Activated CD4-positive, alpha-beta T cell treated with anti-CD3 and anti-CD28 coated beads, Interleukin-10, Interleukin-2, amounts not matched to agents 100 ng/mL and 50 ng/mL, durations not matched to agents 16 hours and 8 hours (primary cell): ENCODE data around the gene COX6A1.
A peak's percentile ranks its signal among the peaks of the same experiment; 100 is the strongest.
"Not testable (repeated sequence)": the region's sequence is repeated elsewhere in the genome, so short reads cannot be mapped to it uniquely, and the experiment has no call there.

Experiments
- DNase-seq: peaks from one replicate; pipeline ENCODE4 v3.0.0-alpha.2; 2020

COX6A1 gene

GRCh38 chr12:120428597-120429229 is 9.2 kb upstream of the COX6A1 start:
- DNase-seq, result no peak

- DNase-seq, result no peak
Measured at GRCh38 chr12:120429368-120429767, 8.5 kb upstream of the COX6A1 start.

GRCh38 chr12:120432772-120433525 is 5.0 kb upstream of the COX6A1 start:
- DNase-seq, result no peak

GRCh38 chr12:120438495-120439198 is 734 bp downstream of the COX6A1 start:
- DNase-seq, result peak; percentile 20

GRCh38 chr12:120439646-120440247 is 1.8 kb downstream of the COX6A1 start:
- peak; percentile 81 for DNase-seq

- no peak for DNase-seq
Measured at GRCh38 chr12:120444676-120445075, 6.8 kb downstream of the COX6A1 start.

GRCh38 chr12:120445911-120446843 is 8.3 kb downstream of the COX6A1 start, which contains the start of the genes GATC and TRIAP1:
GATC (plus strand) TSS chr12:120446444; CDS start chr12:120446481, 37 bp downstream.
TRIAP1 (minus strand) TSS chr12:120446384; CDS start chr12:120446372, 12 bp downstream.
- peak; percentile 90 for DNase-seq

- DNase-seq, result not testable (repeated sequence)
Measured at GRCh38 chr12:120446844-120447178, 8.9 kb downstream of the COX6A1 start.

GRCh38 chr12:120447992-120448391 is 10.1 kb downstream of the COX6A1 start:
- no peak for DNase-seq

GRCh38 chr12:120452524-120452923 is 14.6 kb downstream of the COX6A1 start:
- not testable (repeated sequence) for DNase-seq

GRCh38 chr12:120453060-120453750 is 15.3 kb downstream of the COX6A1 start:
- no peak for DNase-seq

- DNase-seq, result peak; percentile 59
Measured at GRCh38 chr12:120453977-120454376, 16.1 kb downstream of the COX6A1 start.

- DNase-seq, result no peak
Measured at GRCh38 chr12:120455302-120455701, 17.4 kb downstream of the COX6A1 start.

GRCh38 chr12:120457133-120457532 is 19.2 kb downstream of the COX6A1 start:
- no peak for DNase-seq

- no peak for DNase-seq
Measured at GRCh38 chr12:120460157-120460556, 22.2 kb downstream of the COX6A1 start.

- no peak for DNase-seq
Measured at GRCh38 chr12:120462099-120462640, 24.3 kb downstream of the COX6A1 start.

- no peak for DNase-seq
Measured at GRCh38 chr12:120463712-120464111, 25.8 kb downstream of the COX6A1 start.

GRCh38 chr12:120465756-120466155 is 27.8 kb downstream of the COX6A1 start:
- no peak for DNase-seq

- peak; percentile 46 for DNase-seq
Measured at GRCh38 chr12:120466560-120467315, 28.8 kb downstream of the COX6A1 start.

- DNase-seq, result no peak
Measured at GRCh38 chr12:120467439-120467838, 29.5 kb downstream of the COX6A1 start.
